NT2/D1 (cell line): ENCODE data around the gene METTL1.

Source experiments
- YY1 ChIP-seq: IDR thresholded peaks from 2 replicates; pipeline ENCODE4 v1.6.1; 2011; ENCODE audit not compliant: insufficient read length, insufficient read depth
- ZNF274 ChIP-seq: IDR thresholded peaks from 2 replicates; pipeline ENCODE4 v1.6.1; 2011; ENCODE audit warnings: mild to moderate bottlenecking, low read depth, low read length

DNA sequence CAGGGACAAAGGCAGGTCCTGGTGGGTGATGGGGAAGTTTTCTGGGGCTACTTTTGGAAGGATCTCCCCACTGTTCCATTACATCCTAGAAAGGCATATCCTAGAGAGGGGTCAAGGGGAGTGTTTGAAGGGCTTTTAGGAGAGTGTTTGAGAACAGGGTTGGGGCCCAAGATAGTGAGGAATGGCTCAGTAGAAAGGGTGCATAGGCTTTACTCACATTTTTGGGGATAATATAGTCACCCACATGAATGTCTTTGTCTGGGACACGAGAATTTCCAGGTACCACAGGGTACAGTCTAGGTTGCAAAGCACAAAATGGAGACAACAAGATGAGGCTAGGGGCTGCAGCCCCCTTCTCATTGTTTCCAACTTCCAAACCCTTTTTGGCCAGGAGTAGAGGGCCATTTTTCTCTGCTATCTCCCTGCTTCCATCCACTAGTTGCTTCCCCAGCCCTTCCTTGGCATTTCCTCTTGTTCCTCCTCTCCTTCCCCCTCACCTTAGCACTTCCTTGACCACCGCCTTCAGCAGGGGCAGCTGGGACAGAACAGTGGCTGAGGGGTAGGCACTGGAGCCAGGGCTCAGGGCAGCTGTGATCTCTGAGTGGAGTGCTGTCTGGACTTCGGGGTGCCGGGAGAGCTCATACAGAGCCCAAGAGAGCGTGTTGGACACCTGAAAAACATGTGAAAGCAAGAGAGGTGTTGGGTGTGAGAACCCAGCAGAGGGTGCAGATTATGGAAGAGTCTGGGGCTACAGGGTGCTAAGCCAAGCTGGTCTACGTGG, 7.8 kb downstream of the METTL1 start:
- TF ChIP-seq YY1 = no peak
- no peak for TF ChIP-seq ZNF274
